Keratinocyte (primary cell): ENCODE measurements around the gene YY1. TPM values are rescaled to one million over a fixed set of nuclear protein-coding genes. Genes with fewer than 3 reads are reported as not detected.

Experiments
- DNase-seq: peaks from one replicate; pipeline ENCODE4 v3.0.0-alpha.2; 2011; ENCODE audit warnings: low read depth, missing footprints, low spot score
- FAIRE-seq: peaks from 2 replicates; lab custom pipeline; 2011; peaks lifted over from hg19 to GRCh38; lab: Jason Lieb, UNC
- H2AFZ ChIP-seq: 2 replicates; pipeline ENCODE4 v1.6.0; 2012; ENCODE audit warnings: low read length, control low read depth, inconsistent platforms; ENCODE audit not compliant: control insufficient read depth
- H3K27ac ChIP-seq: 2 replicates; pipeline ENCODE4 v1.5.1; 2011; ENCODE audit warnings: low read length; ENCODE audit not compliant: control insufficient read depth, insufficient read depth
- H3K27me3 ChIP-seq: 3 replicates; pipeline ENCODE4 v1.6.0; 2011; ENCODE audit warnings: low read length; ENCODE audit not compliant: control insufficient read depth, insufficient read depth; ENCODE audit errors: extremely low read depth
- H3K36me3 ChIP-seq, 2 experiments: 2 replicates in 1 of 2; 3 replicates in 1 of 2; pipeline ENCODE4 v1.5.1; 2011; ENCODE audit warnings: low read length in 2 of 2, mild to moderate bottlenecking in 1 of 2; ENCODE audit not compliant: control insufficient read depth in 2 of 2, insufficient read depth in 2 of 2; ENCODE audit errors: extremely low read depth in 1 of 2
- H3K4me1 ChIP-seq: 3 replicates; pipeline ENCODE4 v1.5.1; 2011; ENCODE audit warnings: low read length; ENCODE audit not compliant: control insufficient read depth, insufficient read depth; ENCODE audit errors: extremely low read depth
- H3K4me2 ChIP-seq: 3 replicates; pipeline ENCODE4 v1.6.0; 2011; ENCODE audit warnings: low read depth, low read length; ENCODE audit not compliant: control insufficient read depth, insufficient read depth; ENCODE audit errors: extremely low read depth
- H3K4me3 ChIP-seq, 3 experiments: fragments of 200-600 bp in 1 of 3; sonication (generic) in 1 of 3; 2 replicates in 2 of 3; 3 replicates in 1 of 3; pipeline ENCODE4 v1.5.1; 2011 to 2016; ENCODE audit warnings: low read length in 3 of 3, mild to moderate bottlenecking in 3 of 3, control low read depth in 2 of 3, inconsistent platforms in 1 of 3, low read depth in 1 of 3, mixed read lengths in 1 of 3, mixed run types in 1 of 3, moderate library complexity in 1 of 3; ENCODE audit not compliant: control insufficient read depth in 2 of 3, insufficient read depth in 2 of 3; ENCODE audit errors: extremely low read depth in 1 of 3
- H3K79me2 ChIP-seq: 2 replicates; pipeline ENCODE4 v1.6.0; 2012; ENCODE audit warnings: low read length; ENCODE audit not compliant: control insufficient read depth, insufficient read depth
- H3K9ac ChIP-seq: 3 replicates; pipeline ENCODE4 v1.6.0; 2011; ENCODE audit warnings: low read length; ENCODE audit not compliant: control insufficient read depth, insufficient read depth; ENCODE audit errors: extremely low read depth
- H3K9me1 ChIP-seq: 3 replicates; pipeline ENCODE4 v1.6.0; 2011; ENCODE audit warnings: low read length; ENCODE audit not compliant: control insufficient read depth, insufficient read depth; ENCODE audit errors: extremely low read depth
- H3K9me3 ChIP-seq: 2 replicates; pipeline ENCODE4 v1.5.1; 2012; ENCODE audit warnings: low read depth, low read length; ENCODE audit not compliant: control insufficient read depth
- H4K20me1 ChIP-seq: 3 replicates; pipeline ENCODE4 v1.6.0; 2011; ENCODE audit warnings: low read length; ENCODE audit not compliant: control insufficient read depth, insufficient read depth; ENCODE audit errors: extremely low read depth
- CTCF ChIP-seq, 3 experiments: IDR thresholded peaks in 1 of 3; conservative IDR thresholded peaks in 1 of 3; optimal IDR thresholded peaks in 1 of 3; 2 replicates in 2 of 3; 3 replicates in 1 of 3; pipeline versions ENCODE3 to v1.5.1; 2011; ENCODE audit warnings: low read length in 3 of 3, mild to moderate bottlenecking in 3 of 3, moderate library complexity in 2 of 3, control low read depth in 1 of 3, inconsistent platforms in 1 of 3; ENCODE audit not compliant: insufficient read depth in 2 of 3; ENCODE audit errors: extremely low read depth in 1 of 3
- EZH2 ChIP-seq: IDR thresholded peaks from one replicate; pipeline ENCODE4 v1.6.1; 2012; ENCODE audit warnings: inconsistent platforms, mild to moderate bottlenecking, low read length, moderate library complexity
- dilution Hi-C: fragments of 300-500 bp; cut with MboI; formaldehyde crosslinking; loops from one replicate; pipeline ENCODE4 v1.7.0; 2020; ENCODE audit warnings: low sequenced_read_pairs; ENCODE audit not compliant: extremely low pct_ligation_motif_present
- polyA plus RNA-seq, 5 experiments: library from polyadenylated mRNA; depleted of rRNA in 3 of 5; stranded (reverse) in 3 of 5; stranded (forward) in 1 of 5; unstranded in 1 of 5; fragments of >200 nt; gene quantifications; 1 replicate in 1 of 5; 2 replicates in 3 of 5; 3 replicates in 1 of 5; pipeline versions ENCODE4 v1.2.1 to v1.2.3, GENCODE V29; 2011 to 2012; ENCODE audit warnings: missing spikeins in 2 of 5, low read depth in 1 of 5, low replicate concordance in 1 of 5

YY1 gene
- polyA plus RNA-seq, 1 donor (not counting 4 experiments of a cell fraction or from before 2014, with no cell fraction given), result 65.6 TPM

DNA sequence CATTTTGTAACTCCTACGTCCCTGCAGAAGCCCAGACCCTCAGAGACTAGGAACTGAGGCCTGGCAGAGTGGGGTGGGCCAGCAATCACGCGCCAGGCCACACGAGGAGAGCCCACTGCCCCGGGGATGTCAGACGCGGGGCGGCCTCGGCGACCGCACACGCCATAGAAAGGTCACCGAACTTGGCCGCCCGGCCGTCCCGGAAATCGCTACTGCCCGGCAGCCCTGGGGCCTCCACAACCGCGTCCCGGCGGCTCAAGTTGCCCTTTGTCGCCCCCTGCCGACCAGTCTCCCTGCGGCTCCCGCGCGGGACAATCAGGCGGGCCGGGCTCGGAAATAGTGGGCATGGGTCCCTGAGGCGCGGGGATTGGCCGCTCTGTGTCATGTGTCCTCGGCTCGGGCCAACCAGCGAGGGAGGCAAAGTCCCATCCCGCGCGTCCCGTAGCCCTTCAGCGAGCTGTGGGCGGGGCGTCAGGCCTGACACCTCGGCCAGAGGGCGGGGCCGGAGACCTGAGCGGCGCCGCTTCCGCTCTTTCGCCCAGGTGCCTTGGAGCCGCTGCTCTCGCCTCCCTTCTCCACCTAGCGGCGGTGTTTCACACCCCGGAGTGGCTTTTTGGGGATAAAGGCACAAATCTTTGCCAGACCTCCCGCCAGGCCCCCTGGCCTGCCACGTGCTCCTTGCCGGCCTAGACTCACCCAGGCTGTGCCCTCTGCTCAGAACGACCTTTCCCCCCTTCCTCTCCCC lies 46.1 kb upstream of the YY1 start:
- dilution Hi-C loops, result no loop called here
- H3K27ac ChIP-seq, result peak overlapping the region; percentile 69
- FAIRE-seq, result peak; percentile 9

DNA sequence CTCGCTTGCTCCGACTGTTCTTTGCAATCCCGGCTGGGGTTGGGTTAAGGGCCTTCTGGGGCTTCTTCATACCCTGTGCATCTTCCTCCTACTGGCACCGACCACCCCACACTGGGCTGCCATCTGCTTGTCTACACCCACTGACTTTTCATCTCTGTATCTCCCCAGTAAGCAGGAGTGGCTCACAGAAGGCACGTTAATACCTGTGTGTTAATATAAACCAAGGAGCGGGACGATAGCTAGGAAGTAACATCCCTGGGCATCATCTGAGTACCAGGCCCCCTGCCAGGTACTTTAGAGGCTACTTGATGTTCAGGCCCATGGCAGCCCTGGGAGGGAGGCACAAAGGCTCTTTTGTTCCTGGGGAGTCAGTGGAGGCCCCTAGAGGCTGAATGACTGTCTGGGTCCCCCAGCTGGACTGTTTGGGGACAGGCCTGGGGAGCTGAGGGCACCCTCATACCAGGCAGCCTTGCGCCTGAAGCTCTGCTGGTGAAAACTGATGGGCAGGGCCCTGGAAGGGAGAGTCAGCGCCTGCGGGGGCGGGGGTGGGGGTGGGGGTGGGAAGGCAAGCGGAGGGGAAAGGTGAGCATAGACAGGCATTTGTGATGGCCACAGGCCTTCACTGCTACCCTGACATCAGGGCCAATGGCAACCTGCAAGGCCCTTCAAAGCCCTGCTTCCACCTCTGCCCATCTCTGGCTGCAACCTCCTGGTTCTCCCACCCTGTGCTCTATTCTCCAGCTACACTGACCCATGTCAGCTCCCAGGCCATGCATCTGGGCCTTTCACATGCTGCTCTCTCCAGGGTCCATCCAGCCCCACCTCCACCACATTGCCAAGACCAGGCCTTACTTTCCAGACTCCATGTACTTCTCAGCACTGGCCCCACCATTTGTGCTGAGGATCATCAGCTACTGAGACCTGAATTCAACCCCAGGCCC lies 45.3 kb upstream of the YY1 start:
- no peaks in the 10 kb centered on the region for H3K9me1 ChIP-seq
- H3K27me3 ChIP-seq, result no peaks in the 10 kb centered on the region
- no peak for FAIRE-seq
- H3K4me3 ChIP-seq, result peak overlapping the region in 2 of 3 experiments; percentile 35 to 53
- H4K20me1 ChIP-seq, result no peaks in the 10 kb centered on the region
- H3K4me1 ChIP-seq, result peaks cover 12% of the 10 kb centered on the region
- no peak for DNase-seq
- dilution Hi-C loops, result no loop called here
- peak overlapping the region; percentile 97 for H2AFZ ChIP-seq
- H3K27ac ChIP-seq, result peak overlapping the region; percentile 54
- TF ChIP-seq EZH2 (no peak), CTCF (optimal IDR thresholded peaks at IDR 0.05 in 1 of 3, IDR thresholded peaks at IDR 0.05 in 1 of 3, conservative IDR thresholded peaks at IDR 0.05 in 1 of 3; ENCODE audit: extremely low read depth in 1 of 3, insufficient read depth in 2 of 3, low read length in 3 of 3) (peak in 1 of 3 experiments; percentile 13)
- H3K9me3 ChIP-seq, result no peaks in the 10 kb centered on the region
- H3K36me3 ChIP-seq, result no peaks in the 10 kb centered on the region
- H3K4me2 ChIP-seq, result peak overlapping the region; percentile 73
- H3K9ac ChIP-seq, result peak overlapping the region; percentile 71
- H3K79me2 ChIP-seq, result no peaks in the 10 kb centered on the region

More for the DNA sequence above, 46.1 kb upstream of the YY1 start:
- H2AFZ ChIP-seq, result peak overlapping the region; percentile 97
- no peaks in the 10 kb centered on the region for H4K20me1 ChIP-seq
- DNase-seq, result peak; percentile 88
- H3K36me3 ChIP-seq, result no peaks in the 10 kb centered on the region
- H3K9me1 ChIP-seq, result no peaks in the 10 kb centered on the region
- no peaks in the 10 kb centered on the region for H3K27me3 ChIP-seq
- H3K4me2 ChIP-seq, result peak overlapping the region; percentile 87
- H3K4me1 ChIP-seq, result peaks cover 12% of the 10 kb centered on the region
- H3K9me3 ChIP-seq, result no peaks in the 10 kb centered on the region
- H3K9ac ChIP-seq, result peak overlapping the region; percentile 82
- peak overlapping the region; percentile 23 to 65 (median 35) for H3K4me3 ChIP-seq
- TF ChIP-seq EZH2 (no peak), CTCF (optimal IDR thresholded peaks at IDR 0.05 in 1 of 3, IDR thresholded peaks at IDR 0.05 in 1 of 3, conservative IDR thresholded peaks at IDR 0.05 in 1 of 3; ENCODE audit: extremely low read depth in 1 of 3, insufficient read depth in 2 of 3, low read length in 3 of 3) (peak; percentile 59 to 89 (median 83))
- no peaks in the 10 kb centered on the region for H3K79me2 ChIP-seq
